ENCODE results near the gene MGAT3.

Gene MGAT3

GRCh38 chr22:39450258-39450955, 6.4 kb upstream of the MGAT3 start:
- Histone ChIP-seq H3K9me3 (ENCODE audit: insufficient read depth, low read length, severe bottlenecking) (no peaks in the 10 kb centered on the region), H3K27ac (ENCODE audit: low read length) (no peak overlapping the region), H3K4me3 (ENCODE audit: low read depth in 1 of 2, low read length in 2 of 2) (no peak overlapping the region), H3K9ac (ENCODE audit: low read depth, low read length) (no peak overlapping the region), H3K4me1 (ENCODE audit: insufficient read depth, low read length) (no peaks in the 10 kb centered on the region), H4K20me1 (ENCODE audit: insufficient read depth, low read length) (no peaks in the 10 kb centered on the region; the same call in 1 of the 2 replicates), H3K36me3 (ENCODE audit: insufficient read depth, low read length) (no peaks in the 10 kb centered on the region), H3K79me2 (ENCODE audit: insufficient read depth, low read length) (no peaks in the 10 kb centered on the region), H3K27me3 (ENCODE audit: insufficient read depth, low read length, poor library complexity) (no peaks in the 10 kb centered on the region), H3K4me2 (ENCODE audit: insufficient read depth, low read length) (no peak overlapping the region), H2AFZ (ENCODE audit: low read depth, low read length) (no peak overlapping the region)
- DNase-seq (no peak), ATAC-seq (ENCODE audit: insufficient read depth, low read depth) (no peak)
- TF ChIP-seq CTCF (IDR thresholded peaks at IDR 0.05; ENCODE audit: borderline replicate concordance, extremely low read depth, low read length, poor library complexity, severe bottlenecking) (no peak), EZH2 (IDR thresholded peaks at IDR 0.05; ENCODE audit: borderline replicate concordance, low read depth, low read length, severe bottlenecking) (no peak)

- TF ChIP-seq CTCF (IDR thresholded peaks at IDR 0.05; ENCODE audit: borderline replicate concordance, extremely low read depth, low read length, poor library complexity, severe bottlenecking) (no peak), EZH2 (IDR thresholded peaks at IDR 0.05; ENCODE audit: borderline replicate concordance, low read depth, low read length, severe bottlenecking) (no peak)
- no peaks in the 10 kb centered on the region for H3K79me2 ChIP-seq (ENCODE audit: insufficient read depth, low read length)
- H2AFZ ChIP-seq (ENCODE audit: low read depth, low read length), result no peak overlapping the region
- no peaks in the 10 kb centered on the region for H3K27me3 ChIP-seq (ENCODE audit: insufficient read depth, low read length, poor library complexity)
- ATAC-seq (ENCODE audit: insufficient read depth, low read depth) (no peak), DNase-seq (no peak)
- H3K27ac ChIP-seq (ENCODE audit: low read length), result no peak overlapping the region
- H4K20me1 ChIP-seq (ENCODE audit: insufficient read depth, low read length), result no peaks in the 10 kb centered on the region; the same call in 1 of the 2 replicates
- H3K4me3 ChIP-seq (ENCODE audit: low read depth in 1 of 2, low read length in 2 of 2), result no peak overlapping the region
- no peak overlapping the region for H3K9ac ChIP-seq (ENCODE audit: low read depth, low read length)
- no peak overlapping the region for H3K4me2 ChIP-seq (ENCODE audit: insufficient read depth, low read length)
- H3K4me1 ChIP-seq (ENCODE audit: insufficient read depth, low read length), result no peaks in the 10 kb centered on the region
- no peaks in the 10 kb centered on the region for H3K9me3 ChIP-seq (ENCODE audit: insufficient read depth, low read length, severe bottlenecking)
- H3K36me3 ChIP-seq (ENCODE audit: insufficient read depth, low read length), result no peaks in the 10 kb centered on the region
These were observed 4.1 kb upstream of the MGAT3 start for GRCh38 chr22:39452740-39453040.

- H3K4me3 ChIP-seq (ENCODE audit: low read depth in 1 of 2, low read length in 2 of 2), result no peak overlapping the region
- H3K27ac ChIP-seq (ENCODE audit: low read length), result no peak overlapping the region
- ATAC-seq (ENCODE audit: insufficient read depth, low read depth) (no peak), DNase-seq (no peak)
- no peaks in the 10 kb centered on the region for H3K4me1 ChIP-seq (ENCODE audit: insufficient read depth, low read length)
- no peak overlapping the region for H3K9ac ChIP-seq (ENCODE audit: low read depth, low read length)
- H4K20me1 ChIP-seq (ENCODE audit: insufficient read depth, low read length), result peaks cover 3% of the 10 kb centered on the region; the same call in 1 of the 2 replicates
- TF ChIP-seq CTCF (IDR thresholded peaks at IDR 0.05; ENCODE audit: borderline replicate concordance, extremely low read depth, low read length, poor library complexity, severe bottlenecking) (no peak), EZH2 (IDR thresholded peaks at IDR 0.05; ENCODE audit: borderline replicate concordance, low read depth, low read length, severe bottlenecking) (no peak)
- no peak overlapping the region for H3K4me2 ChIP-seq (ENCODE audit: insufficient read depth, low read length)
- H3K9me3 ChIP-seq (ENCODE audit: insufficient read depth, low read length, severe bottlenecking), result no peaks in the 10 kb centered on the region
- no peaks in the 10 kb centered on the region for H3K79me2 ChIP-seq (ENCODE audit: insufficient read depth, low read length)
- H2AFZ ChIP-seq (ENCODE audit: low read depth, low read length), result no peak overlapping the region
- H3K36me3 ChIP-seq (ENCODE audit: insufficient read depth, low read length), result no peaks in the 10 kb centered on the region
- H3K27me3 ChIP-seq (ENCODE audit: insufficient read depth, low read length, poor library complexity), result peaks cover 3% of the 10 kb centered on the region
These were observed 2.9 kb upstream of the MGAT3 start for GRCh38 chr22:39453765-39454378.

All from DND-41 (cell line).